ENCODE measurements around the gene IGSF21.

DNA sequence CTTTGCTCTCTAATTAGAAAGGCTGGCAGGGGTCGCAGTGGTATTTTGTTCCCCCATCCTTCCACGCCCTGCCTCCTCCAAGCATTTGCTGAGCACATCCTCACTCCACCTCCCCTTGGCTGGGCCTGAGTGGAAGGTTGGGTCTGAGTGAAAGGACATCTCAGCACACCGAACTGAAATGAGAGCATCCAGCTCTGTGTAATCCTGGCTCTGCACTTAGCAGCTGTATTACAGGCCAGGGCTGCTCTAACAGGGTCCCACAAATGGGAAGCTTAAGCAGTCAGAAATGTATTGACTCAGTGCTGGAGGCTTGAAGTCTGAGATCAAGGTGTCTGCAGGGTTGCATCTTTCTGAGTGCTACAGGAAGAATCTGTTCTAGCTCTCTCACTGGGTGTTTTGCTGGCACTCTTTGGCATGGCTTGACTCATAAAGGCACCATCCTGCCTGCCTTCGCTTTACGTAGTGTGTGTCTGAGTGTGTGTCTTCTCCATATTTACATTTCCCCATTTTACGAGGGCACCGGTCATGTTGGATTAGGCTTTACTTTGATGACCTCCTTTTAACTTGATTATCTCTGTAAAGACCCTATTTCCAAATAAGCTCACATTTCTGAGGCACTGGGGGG lies 48.5 kb upstream of the IGSF21 start:
- TF ChIP-seq, protein P1, sequence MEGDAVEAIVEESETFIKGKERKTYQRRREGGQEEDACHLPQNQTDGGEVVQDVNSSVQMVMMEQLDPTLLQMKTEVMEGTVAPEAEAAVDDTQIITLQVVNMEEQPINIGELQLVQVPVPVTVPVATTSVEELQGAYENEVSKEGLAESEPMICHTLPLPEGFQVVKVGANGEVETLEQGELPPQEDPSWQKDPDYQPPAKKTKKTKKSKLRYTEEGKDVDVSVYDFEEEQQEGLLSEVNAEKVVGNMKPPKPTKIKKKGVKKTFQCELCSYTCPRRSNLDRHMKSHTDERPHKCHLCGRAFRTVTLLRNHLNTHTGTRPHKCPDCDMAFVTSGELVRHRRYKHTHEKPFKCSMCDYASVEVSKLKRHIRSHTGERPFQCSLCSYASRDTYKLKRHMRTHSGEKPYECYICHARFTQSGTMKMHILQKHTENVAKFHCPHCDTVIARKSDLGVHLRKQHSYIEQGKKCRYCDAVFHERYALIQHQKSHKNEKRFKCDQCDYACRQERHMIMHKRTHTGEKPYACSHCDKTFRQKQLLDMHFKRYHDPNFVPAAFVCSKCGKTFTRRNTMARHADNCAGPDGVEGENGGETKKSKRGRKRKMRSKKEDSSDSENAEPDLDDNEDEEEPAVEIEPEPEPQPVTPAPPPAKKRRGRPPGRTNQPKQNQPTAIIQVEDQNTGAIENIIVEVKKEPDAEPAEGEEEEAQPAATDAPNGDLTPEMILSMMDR (IDR thresholded peaks at IDR 0.05; ENCODE audit: low read length): no peak
- no peak for TF ChIP-seq EZH2 (IDR thresholded peaks at IDR 0.05; ENCODE audit: borderline replicate concordance, low read length)

All from OCI-LY1 (cell line).